Glomerular visceral epithelial cell (primary cell): ENCODE data around the gene DDX50.

Experiments used
- DNase-seq: peaks from one replicate; pipeline ENCODE4 v3.0.0-alpha.2; 2016; ENCODE audit errors: extremely low spot score

Gene DDX50

DNA sequence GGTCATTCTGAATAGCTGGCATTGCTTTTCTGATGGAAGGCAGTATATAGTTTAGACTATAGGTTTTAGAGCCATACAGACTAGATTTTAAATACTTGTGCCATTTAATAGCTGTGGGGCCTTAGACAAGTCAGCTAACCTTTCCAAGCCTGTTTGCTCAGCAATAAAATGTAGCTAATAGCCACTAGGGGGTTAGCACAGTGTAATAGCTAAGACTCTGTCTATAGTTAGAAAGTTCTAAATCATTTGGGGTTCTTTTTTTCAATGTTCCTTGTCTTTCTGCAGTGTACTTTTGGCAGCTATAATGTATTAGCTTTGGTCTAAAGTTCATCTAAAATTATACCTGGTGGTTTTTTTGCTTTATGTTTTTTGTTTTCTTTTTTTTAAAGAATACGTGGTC, 80.0 kb downstream of the DDX50 start:
- no peak for DNase-seq

DNA sequence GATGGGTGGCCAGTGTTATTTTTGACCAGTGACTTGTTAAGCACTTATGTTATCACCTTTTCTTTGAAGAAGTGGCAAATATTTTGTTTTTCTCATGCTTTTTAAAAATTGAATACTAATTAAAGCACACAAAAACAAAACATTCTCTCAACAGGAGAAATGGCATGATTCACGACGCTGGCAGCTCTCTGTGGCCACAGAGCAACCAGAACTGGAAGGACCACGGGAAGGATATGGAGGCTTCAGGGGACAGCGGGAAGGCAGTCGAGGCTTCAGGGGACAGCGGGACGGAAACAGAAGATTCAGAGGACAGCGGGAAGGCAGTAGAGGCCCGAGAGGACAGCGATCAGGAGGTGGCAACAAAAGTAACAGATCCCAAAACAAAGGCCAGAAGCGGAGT, 81.3 kb downstream of the DDX50 start:
- DNase-seq = no peak

DNA sequence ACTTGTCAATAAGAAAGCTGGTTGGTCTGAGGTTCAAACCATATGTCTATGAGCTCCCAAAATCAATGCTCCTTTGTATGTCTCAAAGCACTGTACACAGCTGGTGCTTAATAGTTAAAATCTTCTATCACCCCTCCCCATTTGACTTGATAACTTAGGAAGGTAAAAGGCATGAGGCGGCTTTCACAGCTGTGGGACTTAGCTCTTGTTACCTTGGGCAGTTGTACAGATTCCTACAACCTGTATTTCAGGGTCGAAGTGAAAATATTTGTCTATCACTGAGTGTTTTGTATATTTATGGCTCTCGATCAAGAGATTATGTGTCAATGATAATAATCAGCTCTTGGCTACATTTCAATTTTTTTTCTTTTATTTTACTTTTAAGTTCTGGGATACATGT, 86.5 kb downstream of the DDX50 start:
- no peak for DNase-seq

DNA sequence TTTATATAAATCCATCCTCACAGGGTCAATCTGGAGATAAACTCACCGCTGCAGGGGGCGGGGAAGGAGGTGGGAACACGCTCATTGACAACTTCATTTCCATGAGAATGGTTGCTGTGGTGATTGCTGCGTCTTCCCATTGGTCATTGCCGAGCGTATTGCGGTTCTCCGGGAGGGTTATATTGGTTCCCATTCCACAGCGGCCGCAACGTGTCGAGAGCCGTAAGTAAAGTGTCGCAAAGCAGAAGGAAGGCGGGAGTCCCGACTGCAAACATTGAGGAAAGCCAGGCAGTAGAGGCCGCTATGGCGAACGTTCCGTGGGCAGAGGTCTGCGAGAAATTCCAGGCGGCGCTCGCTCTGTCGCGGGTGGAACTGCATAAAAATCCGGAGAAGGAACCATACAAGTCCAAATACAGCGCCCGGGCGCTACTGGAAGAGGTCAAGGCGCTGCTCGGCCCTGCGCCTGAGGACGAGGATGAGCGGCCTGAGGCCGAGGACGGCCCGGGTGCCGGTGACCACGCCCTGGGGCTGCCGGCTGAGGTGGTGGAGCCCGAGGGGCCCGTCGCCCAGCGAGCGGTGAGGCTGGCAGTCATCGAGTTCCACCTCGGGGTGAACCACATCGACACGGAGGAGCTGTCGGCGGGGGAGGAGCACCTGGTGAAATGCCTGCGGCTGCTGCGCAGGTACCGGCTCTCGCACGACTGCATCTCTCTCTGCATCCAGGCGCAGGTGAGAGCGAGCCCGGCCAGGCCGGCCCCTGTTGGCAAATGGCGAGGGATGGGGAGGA, 87.6 kb downstream of the DDX50 start, which contains the start of gene KIFBP:
Gene KIFBP, plus strand, starts transcription at position 274 of the 787 bp plus-strand sequence. Its CDS starts 30 bp downstream, at position 304.
- DNase-seq = peak; percentile 97

DNA sequence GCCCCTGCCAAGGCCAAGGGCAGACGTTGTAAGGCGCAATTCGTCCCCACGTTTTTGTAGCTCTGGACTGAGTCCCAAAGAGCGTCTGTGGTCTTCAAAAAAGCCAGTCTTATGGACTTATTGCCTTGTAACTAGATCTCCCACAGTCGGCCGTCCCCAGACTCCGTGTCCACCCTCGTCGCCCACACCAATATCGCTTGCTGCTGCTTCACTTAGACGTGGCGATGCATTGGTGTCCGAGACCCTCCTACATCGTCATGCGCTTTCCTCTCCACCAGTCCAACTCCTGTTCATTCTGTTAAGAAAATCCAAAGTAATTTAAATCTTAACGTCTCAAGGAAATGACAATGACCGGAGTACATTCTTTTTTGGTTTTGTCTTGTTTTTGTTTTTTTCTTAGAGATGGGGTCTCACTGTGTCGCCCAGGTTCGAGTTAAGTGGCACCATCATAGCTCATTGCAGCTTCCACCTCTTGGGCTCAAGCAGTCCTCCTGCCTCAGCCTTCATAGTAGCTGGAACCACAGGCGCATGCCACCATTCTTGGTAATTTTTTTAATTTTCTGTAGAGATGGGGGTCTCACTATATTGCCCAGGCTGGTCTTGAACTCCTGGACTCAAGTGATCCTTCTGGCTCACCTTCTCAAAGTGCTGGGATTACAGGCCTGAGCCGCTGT, 88.3 kb downstream of the DDX50 start:
- DNase-seq = no peak

DNA sequence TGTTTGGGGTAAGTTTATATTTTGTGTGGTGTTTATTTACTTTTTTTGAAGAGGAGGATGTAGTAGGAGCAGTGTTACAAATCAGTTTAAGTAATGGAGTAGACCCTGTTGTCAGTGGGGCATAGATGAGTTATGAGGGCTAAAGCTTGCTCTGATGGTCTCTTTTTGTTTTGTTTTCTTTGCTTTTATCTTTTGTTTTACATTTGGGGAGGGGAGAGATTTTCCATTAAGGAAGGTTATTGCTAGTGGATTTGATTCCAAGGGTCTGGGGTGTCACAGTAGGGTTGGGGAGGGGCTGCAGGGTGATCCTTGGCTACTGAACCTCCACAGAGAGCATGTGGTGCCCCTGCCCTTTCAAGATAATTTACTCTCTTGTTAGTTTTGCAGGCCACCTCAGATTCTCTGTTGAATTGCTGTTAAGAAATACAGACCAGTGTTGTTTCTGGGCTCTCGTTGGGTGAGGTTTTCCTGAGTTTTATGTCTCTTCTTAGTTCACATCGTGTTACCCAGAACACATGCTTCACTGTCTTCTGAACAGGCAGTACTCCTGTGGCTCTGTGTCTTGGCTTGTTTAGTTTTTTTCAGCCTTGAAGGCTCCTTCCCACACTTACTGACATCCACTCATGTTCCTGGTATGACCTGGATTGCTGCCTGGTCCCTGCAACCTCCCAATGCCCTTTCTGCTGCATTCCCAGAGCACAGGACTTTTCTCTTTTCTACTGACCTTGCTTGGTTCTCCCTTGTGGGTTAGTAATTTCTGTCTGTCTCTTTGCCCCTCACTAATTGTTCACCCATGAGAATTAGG, 91.7 kb downstream of the DDX50 start:
- DNase-seq = peak; percentile 42
